HG03066 (cell line): Measurements from ENCODE around the gene ITPR3.

Experiments used
- ATAC-seq: cut with Tn5 transposase; IDR thresholded peaks from one replicate; pipeline ENCODE4 v1.9.1; 2021; ENCODE audit warnings: low read depth; ENCODE audit not compliant: unreplicated experiment

ITPR3 gene

DNA sequence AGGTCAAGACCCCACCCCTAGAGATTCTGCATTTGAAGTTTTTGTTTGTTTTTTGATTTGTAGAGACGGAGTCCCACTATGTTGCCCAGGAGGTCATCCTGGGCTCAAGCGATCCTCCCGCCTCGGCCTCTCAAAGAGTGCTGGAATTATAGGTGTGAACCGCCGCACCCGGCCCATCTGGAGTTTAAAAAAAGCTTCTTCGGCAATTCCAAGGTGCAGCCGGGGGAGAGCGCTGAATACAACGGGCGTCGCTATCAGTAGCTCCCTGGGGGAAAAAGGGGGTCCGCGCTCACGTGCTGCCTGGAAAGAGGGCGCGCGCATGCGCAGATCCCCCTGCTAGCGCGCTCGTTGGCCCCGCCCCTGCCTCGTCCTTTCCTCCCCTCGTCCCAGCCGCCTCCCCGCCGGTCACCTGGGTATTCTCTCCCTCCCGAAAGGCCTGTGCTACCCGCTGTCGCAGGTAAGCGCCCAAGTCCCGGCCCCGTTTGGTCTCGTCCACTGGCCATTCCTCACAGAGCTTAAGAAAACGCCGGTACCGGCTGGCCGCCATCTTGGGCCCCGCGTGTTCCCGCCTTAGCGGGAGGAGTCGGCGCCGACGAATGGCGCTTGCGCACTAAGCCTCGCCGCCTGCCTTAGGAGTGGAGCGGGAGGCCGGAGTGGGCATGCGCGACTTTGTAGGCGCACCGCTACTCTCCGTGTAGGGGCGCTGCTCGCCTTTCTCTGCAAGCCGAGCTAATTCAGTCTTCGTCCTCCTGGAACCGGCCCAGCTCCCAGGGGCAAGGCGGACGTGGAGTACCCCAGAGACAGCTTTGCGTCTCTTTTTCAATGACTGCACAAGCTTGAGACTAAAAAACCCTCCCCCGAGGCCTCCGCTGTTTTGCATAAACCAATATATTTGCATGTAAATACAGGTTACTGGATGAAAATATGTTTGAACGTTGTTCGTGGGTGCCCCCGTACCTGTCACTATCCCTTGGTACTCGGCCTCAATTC is 90.3 kb downstream of the ITPR3 start, which contains the start of gene UQCC2:
TSS of gene UQCC2 (minus strand) at position 561 of the 990 bp plus-strand sequence. CDS start at position 547, 14 bp downstream.
- ATAC-seq: peak; percentile 75

- no peak for ATAC-seq
These were observed 91.8 kb downstream of the ITPR3 start for GRCh38 chr6:33712914-33713313.

DNA sequence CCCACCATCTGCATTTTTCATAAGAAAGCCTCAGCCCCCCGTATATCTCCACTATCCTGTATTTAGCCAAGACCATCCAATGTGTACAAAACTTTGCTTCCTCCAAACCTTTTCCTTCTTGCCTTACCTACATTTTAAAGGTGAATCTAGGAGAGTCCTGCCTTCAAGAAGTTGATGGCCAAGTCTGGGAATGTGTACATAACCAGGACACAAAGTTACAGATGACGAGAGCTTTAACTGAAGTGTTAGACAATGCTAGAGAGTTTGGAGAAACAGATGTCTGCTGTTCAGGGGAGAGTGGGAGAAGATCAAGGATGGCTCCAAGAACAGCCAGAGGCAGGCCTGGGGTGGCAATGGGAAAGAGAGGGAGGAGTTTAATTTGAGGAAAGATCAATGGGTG is 92.7 kb downstream of the ITPR3 start:
- ATAC-seq: no peak

- no peak for ATAC-seq
These were observed 93.4 kb downstream of the ITPR3 start for GRCh38 chr6:33714385-33715040.

DNA sequence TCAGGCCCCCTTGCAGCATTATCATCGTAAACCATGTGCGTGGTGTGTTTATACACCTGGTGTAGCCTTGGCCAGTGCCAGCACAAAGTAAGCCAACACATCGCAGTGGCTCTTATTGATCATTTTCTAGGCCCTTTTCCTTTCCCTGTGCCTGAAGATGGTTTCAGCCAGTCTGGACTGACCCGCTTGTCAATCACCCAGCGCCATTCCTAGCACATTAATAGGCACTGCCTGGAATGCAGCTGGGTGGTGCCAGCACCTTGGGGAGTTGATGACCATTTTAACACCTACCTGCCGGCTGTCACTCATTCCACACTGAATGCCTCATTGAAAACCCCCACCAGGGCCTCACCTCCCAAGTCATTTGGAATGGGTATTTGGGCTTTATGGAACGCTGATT is 95.3 kb downstream of the ITPR3 start:
- no peak for ATAC-seq

- ATAC-seq: no peak
These were observed 95.9 kb downstream of the ITPR3 start for GRCh38 chr6:33716890-33717632.

DNA sequence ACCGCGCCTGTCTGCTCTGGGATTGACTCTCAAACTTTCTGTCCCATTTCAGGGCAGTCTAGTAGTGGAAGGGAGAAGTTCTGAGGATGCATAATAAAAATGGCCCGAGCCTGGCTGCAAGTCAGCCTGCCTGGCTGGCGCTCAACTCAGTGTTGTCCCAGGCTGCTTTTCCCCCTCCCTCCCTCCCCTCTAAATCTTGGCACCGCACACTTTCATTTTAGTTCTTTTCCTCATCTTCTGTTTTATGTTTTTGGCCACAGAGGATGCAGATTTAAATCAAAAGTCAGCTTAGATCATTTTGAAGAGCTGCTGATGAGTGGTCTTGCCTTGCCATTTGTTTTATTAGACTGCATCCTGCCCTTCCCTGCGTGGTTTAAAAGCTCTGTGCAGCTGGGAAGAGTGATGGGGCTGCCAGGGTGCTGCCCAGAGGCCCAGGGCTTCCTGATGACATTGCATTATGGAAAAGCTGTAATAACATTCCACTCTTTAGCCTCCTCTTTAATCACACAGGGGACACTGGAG is 96.9 kb downstream of the ITPR3 start:
- ATAC-seq: no peak

DNA sequence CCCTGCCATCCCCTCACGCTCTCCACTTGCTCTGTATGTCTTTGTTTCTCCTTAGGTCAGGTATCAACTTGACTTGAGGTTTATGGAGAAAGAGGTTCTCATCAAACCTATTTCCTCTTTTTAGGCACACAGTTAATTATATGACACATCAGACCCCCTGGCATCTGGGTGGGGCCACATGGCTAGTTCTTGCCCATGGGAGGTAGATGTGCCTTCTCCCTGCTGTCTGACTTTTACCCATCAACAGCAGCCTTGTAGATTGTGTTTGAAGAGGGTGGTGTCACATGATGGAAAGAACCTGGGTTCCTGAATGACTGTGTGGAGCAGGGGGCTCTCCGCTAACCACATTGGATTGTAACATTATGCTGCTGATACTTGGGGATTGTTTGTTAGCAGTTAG is 97.6 kb downstream of the ITPR3 start:
- no peak for ATAC-seq

- no peak for ATAC-seq
These were observed 98.3 kb downstream of the ITPR3 start for GRCh38 chr6:33719326-33719987.

GRCh38 chr6:33720998-33721397 is 99.9 kb downstream of the ITPR3 start:
- ATAC-seq: no peak

DNA sequence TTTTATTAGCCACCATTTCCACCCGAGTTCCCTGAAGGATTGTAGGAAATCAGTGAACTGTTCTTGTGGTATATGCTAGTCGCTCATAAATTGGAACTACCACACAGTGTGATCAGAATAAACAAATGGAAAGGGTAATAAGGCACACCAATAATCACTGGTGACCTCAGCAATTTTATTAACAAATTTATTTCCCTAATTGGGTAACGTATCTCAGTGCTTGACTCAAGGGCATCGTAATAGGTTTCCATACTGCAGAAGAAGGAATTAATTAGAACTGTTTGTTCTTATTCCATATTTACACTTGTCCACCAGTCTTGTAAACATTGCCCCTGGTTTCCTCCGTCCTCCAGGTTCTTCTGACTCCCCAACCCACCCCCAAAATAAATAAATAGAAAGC is 100.4 kb downstream of the ITPR3 start:
- ATAC-seq: no peak

DNA sequence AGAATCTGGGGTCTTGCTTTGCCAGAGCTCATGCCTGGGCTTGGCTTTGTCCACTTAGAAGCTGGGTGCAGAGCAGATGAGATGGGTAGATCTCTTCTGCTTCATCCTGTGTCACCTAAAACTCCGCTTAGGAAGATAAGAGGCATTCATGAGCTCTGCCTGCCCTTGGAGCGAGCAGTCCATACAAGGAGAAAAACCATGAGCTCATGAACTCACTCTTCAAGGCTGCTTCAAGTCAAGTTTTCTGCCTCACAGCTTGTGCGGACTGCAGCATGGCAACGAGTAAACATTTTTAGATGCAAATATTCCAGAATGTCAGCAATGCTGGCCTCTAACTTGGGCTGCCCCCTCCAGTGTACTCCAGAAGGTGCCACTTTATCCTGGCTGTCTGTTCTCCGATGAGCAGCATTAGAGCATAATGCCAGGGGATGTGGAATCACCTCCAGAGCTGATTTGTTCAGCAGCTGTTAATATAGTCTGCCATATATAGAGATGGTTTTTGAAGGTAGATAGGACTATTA is 101.0 kb downstream of the ITPR3 start:
- ATAC-seq: no peak

DNA sequence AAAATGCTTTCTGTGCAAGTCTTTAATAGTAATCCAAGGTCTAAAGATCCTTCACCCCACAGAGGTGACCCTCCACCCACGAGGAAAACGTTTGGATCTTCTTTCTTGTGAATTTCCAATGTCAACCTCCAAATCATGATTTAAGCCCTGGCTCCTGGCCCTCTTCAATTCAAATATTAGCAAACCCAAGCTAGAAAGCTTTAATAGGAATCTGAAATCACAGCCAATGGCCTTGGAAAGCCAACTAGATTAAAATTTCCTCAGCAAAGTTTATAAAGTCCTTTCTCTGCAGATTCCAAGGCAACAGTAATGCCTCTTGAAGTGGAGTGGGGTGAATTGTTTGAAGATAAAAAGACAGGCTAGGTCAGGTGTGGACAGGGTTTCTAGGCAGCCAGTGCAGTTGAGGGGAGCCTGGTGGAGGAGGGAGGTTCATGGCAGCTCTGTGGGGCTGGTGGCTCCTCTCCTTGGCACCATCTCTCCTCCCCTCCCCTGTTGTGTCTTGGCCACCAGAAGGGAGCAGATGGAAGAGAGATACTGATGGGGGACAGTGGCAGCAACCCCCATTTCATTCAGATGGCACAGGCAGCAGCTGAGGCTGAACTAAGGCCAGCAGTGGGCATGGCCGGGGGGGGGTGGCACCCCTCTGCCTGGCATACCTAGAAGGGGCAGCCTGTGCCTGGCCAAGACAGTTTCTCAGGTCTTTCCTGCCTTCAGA is 102.4 kb downstream of the ITPR3 start:
- ATAC-seq: no peak

DNA sequence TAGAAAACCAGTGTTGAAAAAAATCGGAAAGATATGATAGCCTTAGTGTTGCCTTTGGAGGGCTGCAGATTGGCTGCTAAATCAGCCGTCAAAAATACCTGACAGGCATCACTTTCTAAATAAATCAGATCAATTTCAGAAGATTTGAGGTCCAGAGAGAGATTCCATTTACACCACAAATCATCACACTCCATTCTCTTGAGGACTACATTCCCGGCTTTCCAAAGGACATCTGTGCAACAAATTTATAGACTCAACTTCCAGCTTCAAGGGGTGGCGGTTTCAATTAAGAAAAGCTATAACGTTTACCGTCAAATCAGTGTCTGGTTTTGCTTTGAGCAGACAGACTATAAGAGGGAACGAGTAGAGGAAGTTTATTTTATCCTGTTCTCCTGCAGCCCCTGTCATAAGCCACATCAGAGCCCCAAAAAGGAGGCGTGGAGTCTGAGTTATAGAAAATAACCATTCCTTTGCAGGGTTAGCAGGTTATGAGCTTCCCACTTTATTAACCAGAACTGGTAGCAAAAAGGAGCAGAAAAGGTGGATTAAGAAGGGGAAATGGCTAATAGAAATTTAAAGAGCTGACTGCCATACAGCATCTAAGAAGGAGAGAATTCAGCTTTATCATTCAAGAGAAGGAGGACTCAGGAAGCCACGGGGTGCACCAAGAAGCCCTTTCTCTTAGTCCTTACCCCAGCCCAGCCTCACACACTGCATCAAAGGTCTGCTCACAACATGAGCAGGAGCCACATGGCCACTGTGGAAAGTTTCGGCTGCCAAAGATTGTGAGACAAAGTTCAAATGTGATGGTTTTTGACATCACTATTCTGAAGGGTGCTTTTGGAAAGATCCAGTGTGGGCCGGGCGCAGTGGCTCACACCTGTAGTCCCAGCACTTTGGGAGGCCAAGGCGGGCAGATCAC is 103.2 kb downstream of the ITPR3 start:
- no peak for ATAC-seq

DNA sequence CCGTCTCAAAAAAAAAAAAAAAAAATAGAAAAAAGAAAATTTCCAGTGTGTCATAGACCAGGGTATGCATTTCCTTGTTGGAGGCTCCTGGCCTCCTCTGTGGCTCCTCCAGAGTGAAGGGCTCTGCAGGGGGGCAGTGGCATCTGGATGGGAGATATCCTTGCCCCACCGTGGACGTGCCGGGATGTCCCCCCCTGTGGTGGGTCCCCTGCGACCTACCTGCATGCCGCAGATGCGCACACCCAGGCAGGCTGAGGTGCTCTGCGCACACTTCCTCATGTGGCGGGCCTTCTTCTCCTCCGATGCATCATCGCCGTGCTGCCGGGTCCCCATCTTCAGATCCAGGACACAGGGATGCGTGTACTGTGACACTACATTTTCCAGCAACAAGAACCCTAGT is 104.1 kb downstream of the ITPR3 start:
- ATAC-seq: no peak

GRCh38 chr6:33725891-33726673 is 105.0 kb downstream of the ITPR3 start:
- ATAC-seq: no peak

DNA sequence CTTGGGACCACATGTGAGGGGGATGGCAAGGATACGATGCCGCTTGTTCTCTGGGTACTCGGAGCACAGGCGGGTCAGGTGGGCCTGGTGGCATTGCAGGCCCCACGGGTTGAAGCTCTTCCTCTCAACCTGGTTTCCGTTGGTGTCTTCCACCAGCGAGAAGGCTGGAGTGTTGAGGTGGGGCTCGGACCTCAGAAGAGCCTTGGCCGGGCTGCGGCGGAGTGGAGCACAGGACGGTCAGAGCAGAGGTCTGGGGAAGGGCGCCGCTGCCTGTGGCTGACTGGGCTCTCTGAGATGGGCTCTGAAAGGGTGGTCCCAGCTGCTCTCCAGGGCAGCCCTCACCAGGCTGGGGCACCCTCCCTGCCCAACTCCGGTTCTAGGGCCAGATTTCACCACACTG is 105.6 kb downstream of the ITPR3 start:
- no peak for ATAC-seq

GRCh38 chr6:33727126-33727525 is 106.0 kb downstream of the ITPR3 start:
- no peak for ATAC-seq
